ENCODE results near the gene CCNY.

CCNY gene

GRCh38 chr10:35567951-35568350 lies 231.6 kb downstream of the CCNY start:
- no peak for DNase-seq

DNA sequence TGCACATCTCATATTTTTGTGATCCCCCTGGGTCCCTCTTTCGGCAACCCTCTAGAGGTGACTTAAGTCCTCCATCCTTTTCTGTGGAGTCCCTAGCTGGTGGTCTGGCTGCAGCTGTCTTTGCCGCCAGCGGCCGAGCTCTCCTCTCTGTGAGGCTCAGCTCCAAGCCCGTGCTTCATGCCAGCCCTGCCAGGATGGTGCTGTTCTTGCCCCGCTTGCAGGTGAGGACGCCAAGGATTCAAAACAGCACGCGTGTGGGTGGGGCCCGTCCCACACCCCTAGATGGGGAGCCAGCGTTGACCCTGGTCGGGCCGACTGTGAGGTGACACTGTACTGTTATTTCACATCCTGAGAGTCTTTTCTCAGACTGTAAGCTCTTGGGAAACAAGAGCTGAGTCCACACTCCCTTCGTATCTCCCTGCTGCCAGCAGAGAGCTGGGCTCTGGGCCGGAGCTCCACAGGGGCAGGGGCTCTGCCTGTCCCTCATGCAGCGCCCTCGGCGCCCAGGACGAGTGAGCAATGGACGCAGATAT lies 232.2 kb downstream of the CCNY start:
- no peak for DNase-seq

DNA sequence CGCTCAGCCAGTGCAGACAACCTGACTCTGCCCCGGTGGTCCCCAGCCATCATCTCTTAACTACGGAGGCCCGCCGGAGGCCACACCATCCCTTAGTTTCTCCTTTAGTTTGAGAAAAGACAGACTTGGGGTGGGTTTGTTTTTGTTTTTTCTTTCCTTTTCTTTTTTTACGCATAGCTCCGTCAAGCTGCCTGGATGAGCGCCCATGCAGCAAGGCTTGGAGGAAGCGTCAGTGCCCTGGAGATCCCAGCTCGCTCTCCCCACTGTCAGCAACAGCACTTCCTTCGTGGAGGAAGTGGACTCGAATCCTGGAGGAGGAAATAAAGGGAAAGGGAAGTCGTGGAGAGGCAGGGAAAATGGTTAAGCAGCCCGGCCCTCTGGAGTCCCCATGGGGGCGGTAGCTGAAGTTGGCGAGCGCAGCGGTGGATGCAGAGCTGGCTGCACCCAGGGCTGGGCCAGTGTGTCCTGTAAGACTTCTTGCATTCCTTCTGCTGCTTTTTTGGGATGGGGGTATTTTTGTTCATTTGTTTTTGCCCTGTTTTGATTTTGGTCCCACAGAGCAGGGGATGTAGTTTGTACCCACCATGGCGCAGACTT lies 232.9 kb downstream of the CCNY start:
- no peak for DNase-seq

- no peak for DNase-seq
Measured at GRCh38 chr10:35569836-35570235, 233.5 kb downstream of the CCNY start.

DNA sequence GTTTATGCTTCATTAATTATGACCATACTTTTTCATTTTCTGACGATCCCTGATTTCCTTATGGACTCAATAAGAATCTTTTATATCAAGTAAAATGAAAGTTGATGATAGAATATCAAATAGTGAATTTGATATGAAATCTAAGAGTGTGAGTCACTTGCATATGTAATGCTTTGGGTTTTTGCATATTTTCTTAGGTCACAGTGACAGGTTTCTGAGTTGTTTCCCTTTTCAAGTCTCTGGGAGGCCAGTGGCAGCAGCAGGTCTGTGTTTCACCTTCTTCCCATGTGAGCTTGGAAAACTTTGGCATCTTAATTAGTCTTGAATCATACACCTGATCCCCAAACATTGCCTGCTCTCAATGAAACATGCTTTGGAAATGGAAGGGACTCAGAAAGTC lies 234.1 kb downstream of the CCNY start:
- DNase-seq = no peak

- no peak for DNase-seq
Measured at GRCh38 chr10:35572583-35572982, 236.3 kb downstream of the CCNY start.

DNA sequence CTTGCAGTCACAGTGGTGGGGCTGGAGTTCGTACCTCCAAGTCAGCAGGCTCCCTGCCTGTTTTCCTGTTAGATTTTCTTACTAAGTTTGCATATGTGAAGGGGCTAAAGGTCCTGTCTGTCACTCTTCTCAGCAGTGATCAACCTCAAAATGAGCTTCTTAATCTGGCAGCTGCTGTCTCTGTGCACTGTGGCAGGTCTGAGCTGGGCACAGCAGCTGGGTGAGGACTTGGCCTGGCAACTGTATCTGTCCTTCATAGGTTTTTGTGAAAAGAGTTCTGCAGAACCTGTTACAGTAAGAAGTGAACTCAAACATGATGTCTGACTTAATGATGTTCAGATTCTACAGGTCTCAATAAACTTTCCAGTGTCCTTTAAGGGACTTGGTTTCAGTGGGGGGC lies 237.5 kb downstream of the CCNY start:
- no peak for DNase-seq

DNA sequence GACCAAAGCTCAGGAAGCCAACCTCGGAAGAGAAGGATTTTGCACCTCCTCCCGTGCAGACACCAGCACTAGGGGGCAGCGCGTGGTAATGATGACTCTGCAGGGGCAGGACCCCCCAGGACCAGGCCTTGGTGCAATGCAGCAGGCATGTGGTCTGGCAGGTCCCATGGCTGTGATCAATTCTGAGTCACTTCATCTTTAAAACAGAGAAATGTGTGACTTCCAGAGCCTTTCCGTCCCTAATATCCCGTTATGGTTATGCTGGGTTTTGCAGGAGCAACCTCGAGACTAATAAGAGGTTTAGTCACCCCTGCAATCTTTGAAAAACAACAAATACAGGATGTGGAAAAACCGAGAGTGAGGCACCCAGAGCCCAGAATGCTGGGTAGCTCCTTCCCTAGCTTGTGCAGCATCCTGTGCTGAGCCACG lies 238.6 kb downstream of the CCNY start:
- DNase-seq = no peak

DNA sequence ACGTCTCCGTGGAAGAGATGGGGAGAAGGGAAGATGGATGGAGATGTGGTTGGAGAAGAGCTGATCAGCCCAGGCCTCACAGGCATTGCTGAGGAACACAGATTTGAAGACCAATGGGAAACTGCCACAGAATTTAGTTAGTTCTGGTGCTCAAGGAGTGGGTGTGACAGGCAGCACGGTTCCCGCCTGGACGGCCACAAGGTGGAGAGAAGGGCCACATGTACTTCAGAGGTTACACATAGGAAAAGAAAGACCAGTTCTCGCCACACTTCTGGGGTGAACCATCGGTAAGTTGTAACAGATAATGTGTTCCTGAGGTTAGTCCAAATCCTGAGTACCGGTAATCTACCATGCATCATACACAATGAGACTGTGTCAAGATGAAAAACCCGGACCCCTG lies 239.3 kb downstream of the CCNY start:
- DNase-seq = no peak

- DNase-seq = no peak
Measured at GRCh38 chr10:35576730-35577129, 240.4 kb downstream of the CCNY start.

GRCh38 chr10:35577926-35578617 lies 241.8 kb downstream of the CCNY start:
- DNase-seq = no peak

- no peak for DNase-seq
Measured at GRCh38 chr10:35578618-35578956, 242.3 kb downstream of the CCNY start.

- no peak for DNase-seq
Measured at GRCh38 chr10:35579116-35579515, 242.8 kb downstream of the CCNY start.

GRCh38 chr10:35579726-35580422 lies 243.6 kb downstream of the CCNY start:
- no peak for DNase-seq

GRCh38 chr10:35580423-35580770 lies 244.1 kb downstream of the CCNY start:
- DNase-seq = no peak

DNA sequence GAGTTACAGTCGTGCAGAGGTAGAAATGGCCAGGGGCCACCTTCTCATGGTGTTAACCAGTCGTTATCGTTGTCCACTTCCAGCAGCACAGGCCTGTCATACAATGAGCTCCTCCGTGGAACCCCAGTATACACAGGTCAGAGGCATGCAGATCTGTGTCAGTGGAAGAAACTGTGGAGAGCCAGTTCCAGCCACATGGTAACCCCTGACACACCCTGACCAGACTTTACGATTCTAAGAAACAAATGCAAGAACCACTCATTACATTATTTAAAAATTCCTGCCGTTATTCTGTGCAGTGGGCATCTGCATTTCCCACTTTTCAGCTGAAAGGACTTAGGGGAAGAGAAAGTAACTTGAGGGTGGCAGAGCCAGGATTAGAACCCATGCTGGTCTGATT lies 245.3 kb downstream of the CCNY start:
- no peak for DNase-seq

GRCh38 chr10:35584946-35585345 lies 248.6 kb downstream of the CCNY start:
- no peak for DNase-seq

- DNase-seq = no peak
Measured at GRCh38 chr10:35585356-35585755, 249.0 kb downstream of the CCNY start.

GRCh38 chr10:35585903-35586535 lies 249.7 kb downstream of the CCNY start:
- no peak for DNase-seq

DNA sequence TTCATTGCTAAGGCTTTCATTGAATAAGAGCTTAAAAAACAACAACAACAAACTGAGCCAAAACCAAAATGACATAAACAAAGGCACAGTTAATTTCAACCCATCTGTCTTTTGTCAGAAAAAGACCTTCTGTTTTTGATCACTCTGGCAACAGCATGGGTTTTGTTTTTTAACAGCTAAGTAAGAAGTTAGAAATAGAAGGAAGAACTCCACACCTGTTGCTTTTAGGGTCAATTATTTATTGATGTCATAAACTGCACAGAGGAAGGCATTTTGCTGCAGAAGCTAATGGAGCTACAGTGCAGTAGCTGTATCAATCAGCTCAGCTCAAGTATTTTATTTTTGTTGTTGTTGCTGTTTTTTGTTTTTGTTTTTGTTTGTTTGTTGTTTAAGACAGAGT lies 252.5 kb downstream of the CCNY start:
- no peak for DNase-seq

DNA sequence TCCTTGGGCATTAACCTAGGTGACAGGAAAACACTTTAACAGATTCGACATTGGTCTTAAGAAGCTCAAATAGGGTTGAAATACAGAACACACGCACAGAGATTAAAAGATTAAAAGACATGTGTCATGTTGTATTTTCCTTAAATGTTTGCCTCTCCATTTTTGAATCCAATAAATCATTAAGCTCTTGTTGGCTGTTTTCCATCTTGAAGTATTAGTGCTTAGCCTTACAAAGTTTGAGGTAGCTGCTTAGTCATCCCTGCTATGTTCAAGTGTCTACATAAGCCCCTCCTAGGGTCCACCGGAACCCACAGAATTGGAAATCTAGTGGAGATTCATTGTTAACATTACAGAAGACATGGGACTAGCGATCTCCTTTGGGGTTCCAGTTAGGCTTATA lies 256.1 kb downstream of the CCNY start:
- no peak for DNase-seq

GRCh38 chr10:35594115-35595079 lies 258.1 kb downstream of the CCNY start:
- DNase-seq = no peak

DNA sequence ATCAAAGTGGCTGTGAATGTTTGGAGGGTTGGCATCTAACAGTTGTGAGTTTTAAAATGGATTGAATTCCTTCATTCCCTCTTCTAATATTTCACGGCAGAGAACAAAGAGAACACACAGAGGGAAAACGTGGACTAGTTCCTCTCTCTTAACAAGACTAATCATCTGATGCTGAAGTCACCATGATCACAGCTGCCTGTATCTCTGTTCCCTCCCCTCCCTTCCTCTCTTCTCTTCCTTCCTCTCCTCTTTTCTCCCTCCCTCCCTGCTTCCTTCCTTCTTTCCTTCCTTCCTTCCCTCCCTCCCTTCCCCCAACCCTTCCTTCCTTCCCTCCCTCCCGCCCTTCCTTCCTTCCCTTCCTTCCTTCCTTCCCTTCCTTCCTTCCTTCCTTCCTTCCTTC lies 258.8 kb downstream of the CCNY start:
- DNase-seq = no peak

Measured in activated CD4-positive, alpha-beta T cell treated with anti-CD3 and anti-CD28 coated beads, Interleukin-10, Interleukin-2, amounts not matched to agents 100 ng/mL and 50 ng/mL, durations not matched to agents 16 hours and 8 hours (primary cell).